ENCODE results near the gene ASTN2. TPM values are rescaled to one million over a fixed set of nuclear protein-coding genes. Genes with fewer than 3 reads are reported as not detected.

ASTN2 gene
- total and polyA plus RNA-seq, 12 donors = 1.9 to 11.1 (median 4.0) TPM

DNA sequence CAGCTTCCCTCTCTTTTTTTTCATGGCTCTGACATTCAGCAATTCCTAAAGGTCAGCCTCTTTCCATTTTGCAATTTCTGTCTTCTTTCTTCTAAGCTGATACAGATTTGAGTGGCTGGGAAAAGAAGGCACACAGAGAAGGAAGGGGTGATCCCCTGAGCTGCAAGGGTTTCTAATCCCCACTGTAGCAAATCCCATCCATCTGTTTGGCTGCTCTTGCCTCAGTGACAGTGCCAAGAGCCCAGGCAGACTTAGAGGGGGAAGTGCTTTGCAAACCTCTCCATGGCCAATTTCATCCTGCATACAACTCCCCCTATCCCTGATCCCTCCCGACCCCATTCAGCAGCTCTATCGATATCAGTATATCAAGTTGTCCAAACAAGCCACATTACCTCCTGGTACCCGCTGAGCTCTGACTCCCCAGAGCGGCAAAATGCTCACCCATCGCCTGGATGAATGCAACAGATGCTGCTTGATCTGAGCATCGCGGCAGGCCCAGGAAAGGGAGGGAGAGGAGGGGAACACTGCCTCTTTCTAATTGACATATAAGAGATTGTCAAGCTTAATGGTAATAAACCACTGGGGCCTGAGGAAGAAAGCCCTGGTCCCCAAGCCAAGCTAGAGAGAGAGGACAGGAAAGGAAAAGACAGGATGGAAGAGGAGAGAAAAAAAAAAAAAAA lies 268.9 kb downstream of the ASTN2 start:
- Histone ChIP-seq H3K4me1 (no peaks in the 10 kb centered on the region), H3K4me3 (no peak overlapping the region), H3K36me3 (no peaks in the 10 kb centered on the region), H3K27ac (no peak overlapping the region), H3K9me3 (no peaks in the 10 kb centered on the region), H3K27me3 (peaks cover 0 to 3% (median 0%) of the 10 kb centered on the region in 7 donors)
- DNase-seq (no peak), ATAC-seq (no peak)
- 74 to 80% methylated on average over 7 of the region's 7 CpGs for WGBS, 2 donors
- TF ChIP-seq, protein P1, sequence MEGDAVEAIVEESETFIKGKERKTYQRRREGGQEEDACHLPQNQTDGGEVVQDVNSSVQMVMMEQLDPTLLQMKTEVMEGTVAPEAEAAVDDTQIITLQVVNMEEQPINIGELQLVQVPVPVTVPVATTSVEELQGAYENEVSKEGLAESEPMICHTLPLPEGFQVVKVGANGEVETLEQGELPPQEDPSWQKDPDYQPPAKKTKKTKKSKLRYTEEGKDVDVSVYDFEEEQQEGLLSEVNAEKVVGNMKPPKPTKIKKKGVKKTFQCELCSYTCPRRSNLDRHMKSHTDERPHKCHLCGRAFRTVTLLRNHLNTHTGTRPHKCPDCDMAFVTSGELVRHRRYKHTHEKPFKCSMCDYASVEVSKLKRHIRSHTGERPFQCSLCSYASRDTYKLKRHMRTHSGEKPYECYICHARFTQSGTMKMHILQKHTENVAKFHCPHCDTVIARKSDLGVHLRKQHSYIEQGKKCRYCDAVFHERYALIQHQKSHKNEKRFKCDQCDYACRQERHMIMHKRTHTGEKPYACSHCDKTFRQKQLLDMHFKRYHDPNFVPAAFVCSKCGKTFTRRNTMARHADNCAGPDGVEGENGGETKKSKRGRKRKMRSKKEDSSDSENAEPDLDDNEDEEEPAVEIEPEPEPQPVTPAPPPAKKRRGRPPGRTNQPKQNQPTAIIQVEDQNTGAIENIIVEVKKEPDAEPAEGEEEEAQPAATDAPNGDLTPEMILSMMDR (IDR thresholded peaks at IDR 0.05) = no peak
- intact Hi-C loops (cut with DNase I) = no loop called here

GRCh38 chr9:117145081-117145480 lies 269.8 kb downstream of the ASTN2 start:
- H3K27ac ChIP-seq = no peak overlapping the region
- no peaks in the 10 kb centered on the region for H3K9me3 ChIP-seq
- WGBS, 2 donors = 80 to 82% methylated on average over 4 of the region's 4 CpGs
- TF ChIP-seq, protein P1 (IDR thresholded peaks at IDR 0.05) = no peak
- ATAC-seq (no peak), DNase-seq (no peak)
- intact Hi-C loops (cut with DNase I) = no loop called here
- no peak overlapping the region for H3K4me3 ChIP-seq
- peaks cover 0 to 3% (median 0%) of the 10 kb centered on the region in 7 donors for H3K27me3 ChIP-seq
- H3K36me3 ChIP-seq = no peaks in the 10 kb centered on the region
- H3K4me1 ChIP-seq = no peaks in the 10 kb centered on the region

DNA sequence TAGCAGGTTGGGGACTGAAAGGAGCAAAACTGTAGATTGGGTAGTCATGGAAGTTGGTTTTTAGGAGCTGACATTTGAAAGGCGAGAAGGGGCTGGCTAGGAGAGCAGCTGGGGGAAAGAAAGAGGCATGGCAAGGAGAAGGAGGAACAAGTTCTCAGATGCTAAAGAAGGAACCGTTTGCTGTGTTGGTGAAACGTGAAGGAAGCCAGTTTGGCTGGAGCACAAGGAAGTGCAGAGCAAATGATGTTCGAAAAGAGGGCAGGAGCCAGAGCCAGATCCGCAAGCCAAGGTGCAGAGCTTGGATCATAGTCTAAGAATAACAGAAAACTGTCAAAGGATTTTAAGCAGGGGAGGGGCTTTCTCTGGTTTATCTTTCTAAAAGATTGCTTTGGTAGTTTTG lies 276.6 kb downstream of the ASTN2 start:
- TF ChIP-seq, protein P1 (IDR thresholded peaks at IDR 0.05) = no peak
- ATAC-seq = no peak
- no peaks in the 10 kb centered on the region for H3K9me3 ChIP-seq
- no peaks in the 10 kb centered on the region for H3K4me1 ChIP-seq
- no peaks in the 10 kb centered on the region for H3K36me3 ChIP-seq
- no peak overlapping the region for H3K27ac ChIP-seq
- no peak overlapping the region for H3K4me3 ChIP-seq
- intact Hi-C loops (cut with DNase I) = no loop called here
- H3K27me3 ChIP-seq = peaks cover 0 to 5% (median 0%) of the 10 kb centered on the region in 7 donors
- DNase-seq = no peak
- 54 to 66% methylated on average over 5 of the region's 5 CpGs for WGBS, 2 donors

- ATAC-seq (no peak), DNase-seq (no peak)
- Histone ChIP-seq H3K9me3 (no peaks in the 10 kb centered on the region), H3K4me3 (no peak overlapping the region), H3K4me1 (no peaks in the 10 kb centered on the region), H3K27ac (no peak overlapping the region), H3K36me3 (no peaks in the 10 kb centered on the region), H3K27me3 (peaks cover 0 to 5% (median 0%) of the 10 kb centered on the region in 7 donors)
- TF ChIP-seq, protein P1 (IDR thresholded peaks at IDR 0.05) = no peak
- WGBS, 2 donors = 75 to 84% methylated on average over 4 of the region's 4 CpGs
- intact Hi-C loops (cut with DNase I) = no loop called here
These were observed 278.4 kb downstream of the ASTN2 start for GRCh38 chr9:117136461-117136860.
